ENCODE data around the gene OR10G4. TPM values are rescaled to one million over a fixed set of nuclear protein-coding genes. Genes with fewer than 3 reads are reported as not detected.

Gene OR10G4
- polyA plus RNA-seq, 1 donor from 2014 or later, result not detected

GRCh38 chr11:124041254-124041653 is 28.5 kb downstream of the OR10G4 start, which contains the start of gene OR10G7:
TSS of gene OR10G7 (minus strand) at chr11:124041325. CDS start at chr11:124039001, 2,324 bp downstream.
- Histone ChIP-seq H3K9me3 (ENCODE audit: low read length) (no peaks in the 10 kb centered on the region), H3K4me3 (ENCODE audit: low read length) (no peak within 1 kb of the TSS), H3K79me2 (replicated peaks; ENCODE audit: insufficient read depth, low read length) (no peaks in the 10 kb centered on the region), H2AFZ (ENCODE audit: low read depth, low read length) (no peak within 1 kb of the TSS), H3K9ac (ENCODE audit: low read length) (no peak within 1 kb of the TSS), H3K4me2 (ENCODE audit: low read length) (no peak within 1 kb of the TSS), H3K36me3 (ENCODE audit: insufficient read depth, low read length) (no peaks in the 10 kb centered on the region), H3F3A (ENCODE audit: insufficient read depth, low read length, poor library complexity, severe bottlenecking) (no peaks in the 10 kb centered on the region), H4K20me1 (ENCODE audit: insufficient read depth) (no peaks in the 10 kb centered on the region), H3K27me3 (ENCODE audit: insufficient read depth, low read depth, low read length) (no peaks in the 10 kb centered on the region), H3K27ac (ENCODE audit: low read length) (no peak within 1 kb of the TSS), H3K9me2 (ENCODE audit: insufficient read depth, low read length) (no peaks in the 10 kb centered on the region)
- no peak for TF ChIP-seq REST (IDR thresholded peaks at IDR 0.05; ENCODE audit: borderline replicate concordance)
- no peak for TF ChIP-seq EZH2 (IDR thresholded peaks at IDR 0.05; ENCODE audit: borderline replicate concordance, insufficient read depth, low read length, poor library complexity, severe bottlenecking)
- no peak for TF ChIP-seq RAD21 (conservative IDR thresholded peaks at IDR 0.05)
- no peak for TF ChIP-seq TAF1 (IDR thresholded peaks at IDR 0.05; ENCODE audit: low read depth)
- TF ChIP-seq CTCF (IDR thresholded peaks at IDR 0.05; ENCODE audit: poor library complexity, severe bottlenecking), result no peak
- TF ChIP-seq EP300 (conservative IDR thresholded peaks at IDR 0.05; ENCODE audit: poor library complexity, severe bottlenecking), result no peak
- no peak for TF ChIP-seq SMC3 (conservative IDR thresholded peaks at IDR 0.05; ENCODE audit: poor library complexity)
- TF ChIP-seq POLR2AphosphoS5 (IDR thresholded peaks at IDR 0.05), result no peak
- no peak for TF ChIP-seq MXI1 (conservative IDR thresholded peaks at IDR 0.05; ENCODE audit: poor library complexity, severe bottlenecking)

GRCh38 chr11:124043420-124043819 is 30.6 kb downstream of the OR10G4 start:
- Histone ChIP-seq H2AFZ (ENCODE audit: low read depth, low read length) (no peak overlapping the region), H3K79me2 (replicated peaks; ENCODE audit: insufficient read depth, low read length) (no peaks in the 10 kb centered on the region), H4K20me1 (ENCODE audit: insufficient read depth) (no peaks in the 10 kb centered on the region), H3K27ac (ENCODE audit: low read length) (no peak overlapping the region), H3K4me2 (ENCODE audit: low read length) (no peak overlapping the region), H3K9ac (ENCODE audit: low read length) (no peak overlapping the region), H3K9me3 (ENCODE audit: low read length) (no peaks in the 10 kb centered on the region), H3K36me3 (ENCODE audit: insufficient read depth, low read length) (no peaks in the 10 kb centered on the region), H3F3A (ENCODE audit: insufficient read depth, low read length, poor library complexity, severe bottlenecking) (no peaks in the 10 kb centered on the region), H3K27me3 (ENCODE audit: insufficient read depth, low read depth, low read length) (no peaks in the 10 kb centered on the region), H3K4me3 (ENCODE audit: low read length) (no peak overlapping the region), H3K9me2 (ENCODE audit: insufficient read depth, low read length) (no peaks in the 10 kb centered on the region)
- no peak for TF ChIP-seq REST (IDR thresholded peaks at IDR 0.05; ENCODE audit: borderline replicate concordance)
- no peak for TF ChIP-seq MXI1 (conservative IDR thresholded peaks at IDR 0.05; ENCODE audit: poor library complexity, severe bottlenecking)
- no peak for TF ChIP-seq POLR2AphosphoS5 (IDR thresholded peaks at IDR 0.05)
- TF ChIP-seq EP300 (conservative IDR thresholded peaks at IDR 0.05; ENCODE audit: poor library complexity, severe bottlenecking), result no peak
- TF ChIP-seq EZH2 (IDR thresholded peaks at IDR 0.05; ENCODE audit: borderline replicate concordance, insufficient read depth, low read length, poor library complexity, severe bottlenecking), result no peak
- TF ChIP-seq CTCF (IDR thresholded peaks at IDR 0.05; ENCODE audit: poor library complexity, severe bottlenecking), result no peak
- no peak for TF ChIP-seq RAD21 (conservative IDR thresholded peaks at IDR 0.05)
- TF ChIP-seq TAF1 (IDR thresholded peaks at IDR 0.05; ENCODE audit: low read depth), result no peak
- no peak for TF ChIP-seq SMC3 (conservative IDR thresholded peaks at IDR 0.05; ENCODE audit: poor library complexity)
